Forelimb muscle (tissue), 1 donor: ENCODE measurements around the gene TLK1. TPM values are rescaled to one million over a fixed set of nuclear protein-coding genes. Genes with fewer than 3 reads are reported as not detected.
A peak's percentile ranks its signal among the peaks of the same experiment; 100 is the strongest.
"Not testable (repeated sequence)": the region's sequence is repeated elsewhere in the genome, so short reads cannot be mapped to it uniquely, and the experiment has no call there.

Source experiments
- DNase-seq: peaks from one replicate; pipeline ENCODE4 v3.0.0-alpha.2; 2013; ENCODE audit warnings: low read depth
- polyA plus RNA-seq: library from polyadenylated mRNA; unstranded; fragments of 120-200 nt; gene quantifications from one replicate; pipeline ENCODE4 v1.2.1, GENCODE V29; 2013; ENCODE audit not compliant: insufficient read length

Gene TLK1
- polyA plus RNA-seq, 1 donor: 19.0 TPM

DNA sequence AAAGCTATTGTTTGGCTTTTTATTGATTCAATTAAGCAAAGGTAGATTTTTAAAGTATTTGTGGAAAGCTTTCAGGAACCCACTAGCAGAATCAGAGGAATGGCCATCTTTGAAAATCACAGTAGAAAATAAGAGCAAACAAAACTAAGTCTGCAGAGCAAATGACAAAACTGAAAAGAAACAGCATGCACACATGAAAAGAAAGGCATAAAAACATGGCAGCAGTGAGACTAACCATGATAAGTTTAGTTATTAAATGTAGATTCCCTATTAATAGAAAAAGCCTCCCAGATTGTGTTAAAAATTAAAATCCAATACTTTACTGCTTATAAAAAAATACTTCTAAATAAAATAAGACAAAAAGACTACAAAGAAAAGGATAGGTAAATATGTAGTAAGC is 9.1 kb upstream of the TLK1 start:
- DNase-seq: no peak

DNA sequence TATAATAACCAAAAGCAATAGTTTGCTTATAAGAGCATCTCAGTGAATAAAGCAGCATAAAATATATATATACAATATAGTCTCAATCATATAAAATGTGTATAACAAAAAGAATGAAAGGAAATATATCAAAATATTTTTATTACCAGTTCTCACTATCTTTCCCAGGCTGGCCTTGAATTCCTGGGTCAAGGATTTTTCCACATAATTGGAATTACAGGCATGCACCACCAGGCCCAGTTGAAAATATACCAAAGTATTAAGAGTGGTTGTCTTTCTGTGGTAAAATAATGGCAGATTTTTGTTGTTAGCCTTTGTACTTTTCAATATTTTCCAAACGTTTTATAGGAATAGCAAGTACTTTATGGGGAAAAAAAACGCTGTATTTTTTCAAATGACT is 8.6 kb upstream of the TLK1 start:
- no peak for DNase-seq

DNA sequence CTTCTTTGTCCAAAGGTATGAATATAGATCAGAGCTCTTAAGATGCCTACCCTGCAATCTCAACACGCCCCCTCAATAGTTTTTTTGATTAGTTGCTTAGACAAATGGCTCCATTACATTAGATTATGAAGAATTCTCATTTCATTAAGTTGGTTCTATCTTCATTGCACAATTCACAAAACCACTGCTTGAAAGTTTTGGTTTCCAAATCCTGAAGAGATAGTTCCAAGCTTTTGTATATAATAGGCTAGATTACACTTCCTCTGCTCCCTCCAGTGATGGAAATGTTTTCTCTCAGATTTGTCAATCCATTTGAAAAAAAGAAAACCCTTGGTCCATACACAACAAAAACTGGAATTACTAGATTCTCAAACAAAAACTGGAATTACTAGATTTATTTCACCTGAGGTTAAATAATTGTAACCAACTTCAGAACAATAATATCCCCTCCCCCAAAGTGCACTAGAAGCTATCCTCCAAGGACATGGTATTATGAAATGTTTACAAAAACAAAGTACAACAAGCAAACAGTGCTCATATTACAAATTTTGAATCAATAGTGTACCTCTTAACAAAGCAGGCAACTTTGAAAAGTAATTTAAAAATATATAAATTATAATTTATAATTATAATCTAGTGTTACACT is 6.8 kb upstream of the TLK1 start:
- no peak for DNase-seq

DNA sequence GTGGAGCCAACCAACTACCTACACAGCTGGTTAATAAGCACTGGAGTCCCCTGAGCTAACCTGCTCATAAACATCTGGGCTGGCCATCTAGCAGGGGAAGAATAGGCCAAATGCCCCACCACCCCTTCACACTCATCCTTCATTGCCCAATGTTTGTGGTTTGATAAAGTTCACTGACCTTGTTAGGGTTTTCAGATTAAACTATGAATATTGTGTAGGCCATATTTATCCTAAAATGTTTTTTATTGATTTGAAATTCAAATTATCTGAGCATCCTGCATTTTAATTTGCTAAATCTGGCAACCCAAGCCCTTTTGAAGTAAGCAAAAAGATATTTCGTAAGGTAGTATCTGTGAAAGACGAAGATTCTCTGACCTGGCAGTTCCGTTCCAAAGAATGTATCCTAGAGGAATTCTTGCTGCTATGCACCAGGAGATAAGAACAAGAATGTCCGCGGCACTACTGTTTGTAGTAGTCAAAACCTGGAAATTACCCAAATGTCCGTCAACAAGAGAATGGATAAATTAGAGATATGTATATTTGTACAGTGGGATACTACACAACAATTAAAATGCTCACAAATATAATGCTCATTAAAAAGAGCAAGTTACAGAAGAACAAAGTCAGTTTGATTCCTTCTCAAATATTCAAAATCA is 5.8 kb upstream of the TLK1 start:
- no peak for DNase-seq

DNA sequence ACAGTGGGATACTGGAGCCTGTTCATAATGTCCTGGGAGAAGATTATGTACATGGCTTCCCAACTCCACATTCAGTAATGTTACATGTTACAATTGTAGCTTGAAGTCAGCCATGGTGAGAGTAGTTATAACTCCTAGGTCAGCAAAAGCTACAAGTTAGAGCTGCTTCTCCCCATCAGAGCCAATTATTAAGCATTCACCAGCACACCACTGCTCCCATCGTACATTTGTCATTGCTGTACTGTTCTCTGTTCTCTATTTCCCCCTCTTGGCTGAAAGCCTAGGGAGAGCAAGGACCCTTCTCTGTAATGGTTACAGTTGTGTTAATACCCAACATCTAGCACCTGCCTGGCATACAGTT is 5.3 kb upstream of the TLK1 start:
- no peak for DNase-seq

DNA sequence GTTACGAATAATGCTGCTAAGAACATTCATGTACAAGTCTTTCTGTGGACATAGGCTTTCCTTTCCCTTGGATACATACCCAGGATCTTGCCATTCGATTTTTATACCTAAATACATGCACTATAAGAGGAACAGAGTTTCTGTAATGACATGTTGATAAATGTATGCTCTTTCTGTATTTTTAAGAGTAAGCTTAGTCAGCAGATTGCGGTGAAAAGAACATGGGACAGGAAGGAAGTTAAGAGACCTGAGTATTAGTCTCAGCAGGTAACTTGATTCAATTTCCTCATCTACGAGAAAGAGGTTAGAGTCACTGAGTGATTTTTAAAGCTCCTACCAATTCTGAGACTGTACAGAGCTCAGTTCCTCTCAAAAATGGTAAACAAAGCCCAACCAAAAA is 2.6 kb upstream of the TLK1 start:
- no peak for DNase-seq

DNA sequence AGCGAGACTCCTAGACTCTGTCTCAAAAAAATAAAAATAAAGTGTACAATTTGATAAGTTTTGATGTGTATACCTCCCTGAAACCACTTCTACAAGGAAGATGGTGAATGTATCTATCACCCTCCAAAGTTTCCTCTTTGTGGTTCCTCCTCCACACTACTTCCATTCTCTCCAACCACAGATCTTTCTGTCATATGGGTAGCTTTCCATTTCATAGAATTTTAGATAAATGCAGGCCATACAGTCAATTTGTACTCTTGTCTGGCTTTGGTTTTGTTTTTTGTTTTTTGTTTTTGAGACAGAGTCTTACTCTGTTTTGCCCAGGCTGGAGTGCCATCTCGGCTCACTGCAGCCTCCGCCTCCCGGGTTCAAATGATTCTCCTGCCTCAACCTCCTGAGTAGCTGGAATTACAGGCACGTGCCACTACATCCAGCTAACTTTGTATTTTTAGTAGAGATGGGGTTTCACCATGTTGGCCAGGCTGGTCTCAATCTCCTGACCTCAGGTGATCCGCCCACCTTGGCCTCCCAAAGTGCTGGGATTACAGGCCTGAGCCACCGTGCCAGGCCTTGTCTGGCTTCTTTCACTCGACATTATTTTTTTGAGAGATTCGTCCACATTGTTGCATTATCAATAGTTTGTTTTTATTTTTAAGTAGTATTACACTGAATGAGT is 2.0 kb upstream of the TLK1 start:
- DNase-seq: not testable (repeated sequence)

DNA sequence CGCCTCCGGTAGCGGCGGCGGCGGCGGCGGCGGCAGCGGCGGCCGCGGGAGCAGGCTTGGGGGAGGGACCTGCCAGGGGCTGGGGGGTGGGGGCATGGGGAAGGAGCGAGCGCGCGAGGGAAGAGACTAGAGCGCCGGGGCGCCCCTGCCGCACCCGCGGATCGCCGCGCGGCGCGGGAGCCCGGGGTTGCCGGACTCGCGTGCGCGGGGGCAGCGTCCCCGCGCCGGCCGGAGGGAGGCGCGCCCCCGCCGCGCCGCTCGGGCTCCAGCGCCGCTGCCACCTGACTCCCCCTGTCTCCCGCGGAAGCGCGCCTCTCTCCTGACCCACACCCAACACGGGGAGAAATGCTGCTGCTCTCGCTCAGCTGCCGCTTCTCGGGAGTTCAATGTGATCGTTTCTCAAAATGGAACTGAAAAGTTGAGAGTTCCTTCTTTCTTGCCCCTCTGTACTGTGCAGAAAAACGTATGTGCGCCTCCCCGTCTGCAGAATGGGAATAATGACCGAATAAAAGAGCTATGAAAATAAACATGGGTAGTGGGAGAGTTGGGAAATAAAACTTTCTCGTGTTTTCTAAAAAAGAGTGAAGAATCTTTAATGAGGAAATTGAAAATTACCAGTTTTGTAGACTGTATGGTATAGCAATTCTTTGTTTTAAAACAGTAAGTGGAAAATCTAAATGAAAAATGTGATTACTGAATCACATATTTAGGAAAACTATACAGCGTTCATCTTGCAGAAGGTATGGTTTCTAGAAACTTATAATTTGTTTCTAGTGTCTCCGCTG is 455 bp upstream of the TLK1 start:
- peak; percentile 49 for DNase-seq

DNA sequence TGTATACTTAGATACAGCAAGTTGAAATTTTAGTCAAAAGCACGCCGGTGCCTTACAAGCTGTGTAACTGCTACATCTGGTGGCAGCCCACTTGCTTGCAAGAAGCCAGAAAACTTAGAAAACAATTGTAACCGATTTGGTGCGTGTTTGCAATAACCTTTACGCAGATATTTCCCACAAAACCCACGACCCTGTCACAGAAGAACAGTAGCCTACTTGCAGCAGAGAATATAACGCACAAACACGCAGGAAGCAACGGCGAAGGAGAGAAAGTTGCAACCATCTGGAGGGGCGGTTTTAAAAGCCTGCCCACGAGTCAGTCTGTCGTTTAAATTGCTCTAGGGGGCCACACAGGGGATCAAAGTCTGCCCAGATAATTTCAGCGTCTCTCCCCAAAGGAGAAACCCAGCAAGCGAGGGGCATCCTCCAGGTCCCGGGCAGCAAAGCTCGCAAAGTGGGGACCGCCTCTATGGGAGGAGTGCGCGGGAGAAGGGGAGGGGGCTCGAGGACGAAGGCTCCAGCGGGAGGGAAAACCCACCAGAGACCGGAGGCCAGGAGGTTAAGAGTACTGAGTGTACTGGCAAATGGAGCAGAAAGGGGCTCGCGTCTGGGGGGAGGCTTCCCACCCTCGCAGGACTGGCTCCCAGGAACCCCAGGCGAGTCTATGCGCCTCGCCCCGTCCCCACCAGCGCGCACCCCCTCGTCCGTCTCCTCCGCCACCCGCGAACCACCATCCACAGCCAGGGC is 1.1 kb downstream of the TLK1 start:
- DNase-seq: peak; percentile 41

DNA sequence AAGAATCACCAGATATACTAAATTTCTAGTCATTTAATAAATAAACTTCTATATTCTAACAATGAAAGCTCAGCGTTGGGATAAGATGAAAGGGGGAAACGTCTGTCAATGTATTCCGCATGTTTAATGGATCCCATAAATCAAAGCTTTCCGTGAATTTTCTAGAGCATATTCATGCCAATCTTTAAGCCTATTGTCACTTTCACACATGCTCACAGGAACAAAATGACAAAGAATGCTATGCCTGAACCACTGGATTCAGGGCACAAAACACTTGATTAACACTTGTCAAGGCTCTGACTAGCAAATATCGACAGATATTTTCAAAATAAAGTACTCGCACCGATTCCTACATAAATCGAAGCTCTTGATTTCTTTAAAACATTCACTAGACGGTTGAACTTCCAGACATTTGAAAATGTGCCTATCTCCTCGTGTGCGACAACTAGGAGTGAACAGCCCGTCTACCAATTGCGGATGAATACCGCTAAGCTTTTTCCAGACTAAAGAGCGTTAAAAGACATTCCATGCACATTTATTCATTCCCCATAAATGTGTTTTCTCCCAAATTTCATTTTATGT is 1.8 kb downstream of the TLK1 start:
- no peak for DNase-seq

DNA sequence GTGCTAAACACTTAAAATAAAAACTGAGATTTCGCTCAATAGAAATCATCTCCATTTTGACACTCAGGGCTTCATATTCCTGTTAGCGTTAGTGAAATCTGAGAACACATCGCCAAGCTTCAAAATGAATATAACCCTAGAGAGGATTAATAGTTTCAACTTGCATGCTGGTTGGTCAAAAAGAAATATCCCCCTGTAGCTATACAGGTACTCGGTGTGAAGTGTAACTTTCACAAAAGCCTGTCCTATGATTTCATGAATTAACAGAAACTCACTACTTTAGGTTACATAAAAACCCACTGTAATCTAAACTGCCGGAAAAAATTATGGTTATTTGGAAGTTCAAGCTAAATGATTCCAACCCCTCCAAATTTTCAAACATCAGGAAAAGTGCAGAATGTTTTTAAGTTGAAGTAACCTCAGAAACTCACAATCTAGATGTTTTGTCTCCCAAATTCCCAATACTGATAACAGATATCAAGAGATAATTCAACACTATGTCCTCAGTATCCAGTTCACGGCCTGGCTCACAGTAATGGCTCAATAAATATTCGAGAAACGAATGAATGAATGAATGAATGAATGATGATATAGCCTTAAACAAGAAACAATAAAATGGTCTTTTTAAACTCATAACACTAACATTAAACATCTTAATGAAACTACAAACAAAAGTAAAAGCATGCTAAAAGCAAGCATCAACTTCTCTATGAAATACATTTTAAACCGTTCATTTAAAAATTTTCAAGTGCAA is 2.5 kb downstream of the TLK1 start:
- DNase-seq: no peak

DNA sequence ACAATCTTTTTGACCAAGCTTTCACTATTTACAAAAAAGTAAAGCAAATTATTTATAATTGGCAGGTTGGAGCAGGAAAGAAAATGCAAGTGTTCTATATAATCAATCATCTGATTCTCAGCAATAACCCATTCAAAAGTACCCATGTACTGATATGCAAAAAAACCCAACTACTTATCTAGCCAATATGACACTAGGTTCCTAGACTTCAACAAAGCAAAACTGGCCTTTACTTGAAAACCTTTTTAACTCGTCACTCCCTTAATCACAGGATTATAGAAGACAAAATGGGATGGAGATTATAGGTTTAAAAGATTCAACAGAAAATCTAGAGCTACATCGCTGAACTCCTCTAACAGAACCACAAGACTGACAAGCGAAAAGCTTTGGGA is 3.6 kb downstream of the TLK1 start:
- DNase-seq: no peak

DNA sequence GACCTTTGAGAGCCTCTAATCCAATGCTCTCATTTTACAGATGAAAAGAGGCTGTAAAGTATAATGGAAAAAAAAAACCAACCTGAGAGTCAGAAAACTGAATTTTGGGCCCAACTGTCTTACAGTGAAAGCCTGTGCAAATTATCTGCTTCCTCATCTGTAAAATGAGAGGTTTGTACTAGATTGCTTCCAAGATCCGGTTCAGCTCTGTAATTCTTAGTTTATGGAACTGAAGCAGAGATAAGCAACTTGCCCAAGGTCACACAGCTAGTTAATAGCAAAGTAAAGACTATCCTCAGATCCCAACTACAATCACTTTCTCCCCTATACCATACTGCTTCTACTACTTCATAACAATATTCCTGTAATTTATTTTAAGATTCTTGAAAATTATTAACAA is 6.3 kb downstream of the TLK1 start:
- DNase-seq: no peak

DNA sequence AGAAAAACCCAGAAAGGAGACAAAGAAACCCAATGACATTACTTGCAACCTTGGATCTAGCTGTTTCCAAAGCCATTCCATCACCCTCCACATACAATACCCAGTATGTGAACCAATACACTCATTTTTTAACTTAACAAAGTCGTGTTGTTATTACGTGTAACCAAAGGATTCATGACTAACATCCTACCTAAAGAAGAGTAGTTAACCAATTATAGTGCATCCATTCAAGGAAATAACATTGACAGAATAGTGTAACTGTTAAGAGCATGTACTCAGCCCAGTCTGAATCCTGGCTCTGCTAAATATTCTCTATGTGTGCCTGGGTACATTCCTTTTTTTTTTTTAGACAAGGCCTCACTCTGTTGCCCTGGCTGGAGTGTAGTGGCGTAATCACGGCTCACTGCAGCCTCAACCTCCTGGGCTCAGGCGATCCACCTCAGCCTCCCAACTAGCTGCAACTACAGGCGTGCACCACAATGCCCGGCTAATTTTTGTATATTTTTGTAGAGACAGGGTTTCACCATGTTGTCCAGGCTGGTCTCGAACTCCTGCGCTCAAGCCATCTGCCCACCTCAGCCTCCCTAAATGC is 9.9 kb downstream of the TLK1 start:
- DNase-seq: no peak

DNA sequence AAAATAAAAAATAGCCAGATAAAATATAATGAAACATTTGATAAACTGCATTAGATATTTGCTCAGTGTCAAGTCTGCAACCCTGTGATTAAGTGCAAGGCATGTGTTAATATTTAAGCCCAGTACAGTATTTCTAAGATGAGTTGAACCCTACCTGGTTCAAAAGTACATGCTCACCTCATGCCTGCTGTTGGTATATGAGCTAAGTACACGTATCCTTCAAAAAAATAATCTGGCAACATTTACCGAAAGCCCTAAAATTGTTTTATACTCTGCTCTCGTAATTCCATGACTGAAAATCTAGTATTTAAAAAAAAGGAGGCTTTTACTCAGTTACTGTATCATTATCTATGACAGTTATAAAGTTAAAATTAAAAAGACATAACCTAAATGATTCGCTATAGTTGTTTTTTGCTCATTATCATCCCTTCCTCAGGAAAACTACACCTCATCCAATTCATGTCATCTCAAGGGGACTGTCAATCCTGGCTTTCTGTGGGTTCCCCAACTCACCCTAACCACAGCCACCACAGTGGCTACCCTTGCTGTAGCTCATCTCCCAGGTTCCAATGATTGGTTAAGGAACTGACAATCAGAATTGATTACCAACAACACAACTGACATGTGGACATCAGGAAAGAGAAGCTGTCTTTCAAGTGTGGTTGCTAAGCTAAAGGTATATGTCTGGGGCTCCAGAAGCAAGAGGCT is 10.6 kb downstream of the TLK1 start:
- DNase-seq: no peak

DNA sequence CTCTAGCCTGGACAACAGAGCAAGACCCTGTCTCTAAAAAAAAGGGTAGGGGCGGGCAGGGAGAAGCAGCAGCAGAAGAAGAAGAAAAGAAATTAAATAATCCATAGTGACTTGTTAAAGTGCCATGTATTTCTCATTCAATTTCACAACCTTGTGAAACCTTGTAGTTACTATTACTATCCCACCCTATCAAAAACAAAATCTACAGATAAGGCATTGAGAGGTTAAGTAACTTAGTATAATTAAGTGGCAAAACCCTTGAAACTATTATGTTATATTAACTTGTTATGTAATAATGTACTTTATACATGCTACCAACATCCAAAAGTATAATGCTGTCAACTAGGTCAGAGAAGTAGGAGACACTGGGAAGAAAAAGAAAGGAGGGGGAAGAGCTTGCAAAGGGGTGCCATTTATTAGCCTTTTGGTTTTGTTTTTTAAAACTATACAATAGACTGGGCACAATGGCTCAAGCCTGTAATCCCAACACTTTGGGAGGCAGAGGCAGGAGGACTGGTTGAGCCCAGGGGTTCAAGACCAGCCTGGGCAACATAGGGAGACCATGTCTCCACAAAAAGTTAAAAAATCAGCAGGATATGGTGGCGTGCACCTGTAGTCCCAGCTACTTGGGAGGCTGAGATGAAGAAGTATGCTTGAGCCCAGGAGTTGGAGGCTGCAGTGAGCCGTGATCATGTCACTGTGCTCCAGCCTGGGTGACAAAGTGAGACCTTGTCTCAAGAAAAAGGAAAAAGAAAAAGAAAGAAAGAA is 11.3 kb downstream of the TLK1 start:
- no peak for DNase-seq

DNA sequence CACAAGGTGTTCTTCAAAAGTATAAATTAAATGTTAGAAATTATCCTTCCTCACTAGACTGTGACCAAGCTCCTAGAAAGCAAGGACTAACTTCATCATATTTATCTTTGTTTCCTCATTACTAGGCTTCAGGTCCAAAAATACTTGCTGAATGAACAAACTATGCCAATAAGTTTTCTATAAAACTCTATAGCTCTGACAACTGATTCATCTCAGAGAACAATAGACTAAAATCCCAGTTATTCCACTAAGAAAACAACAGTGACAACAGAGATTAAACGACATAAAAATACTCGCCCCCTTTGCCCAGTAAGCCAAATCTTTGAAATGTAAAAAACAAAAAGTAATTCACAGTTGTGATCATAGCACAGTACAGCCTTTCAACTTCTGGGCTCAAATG is 13.6 kb downstream of the TLK1 start:
- DNase-seq: no peak

DNA sequence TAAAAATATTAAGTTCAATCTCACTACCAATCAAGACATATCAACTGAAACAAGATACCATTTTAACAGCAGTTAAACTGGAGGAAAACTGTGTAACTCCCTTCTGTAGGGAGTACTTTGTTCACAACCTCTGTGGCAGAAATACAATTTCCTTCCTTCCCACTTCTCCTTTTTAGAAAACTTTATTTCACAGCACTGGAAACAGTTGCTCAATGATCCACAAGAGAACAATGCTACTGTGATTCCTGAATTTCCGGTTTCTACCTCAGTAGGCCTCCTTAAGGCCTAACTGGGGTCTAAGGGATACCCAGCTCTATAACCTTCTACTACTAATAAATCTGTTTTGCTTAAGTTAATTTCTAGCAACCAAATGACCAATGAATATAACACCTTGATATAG is 14.1 kb downstream of the TLK1 start:
- DNase-seq: no peak

DNA sequence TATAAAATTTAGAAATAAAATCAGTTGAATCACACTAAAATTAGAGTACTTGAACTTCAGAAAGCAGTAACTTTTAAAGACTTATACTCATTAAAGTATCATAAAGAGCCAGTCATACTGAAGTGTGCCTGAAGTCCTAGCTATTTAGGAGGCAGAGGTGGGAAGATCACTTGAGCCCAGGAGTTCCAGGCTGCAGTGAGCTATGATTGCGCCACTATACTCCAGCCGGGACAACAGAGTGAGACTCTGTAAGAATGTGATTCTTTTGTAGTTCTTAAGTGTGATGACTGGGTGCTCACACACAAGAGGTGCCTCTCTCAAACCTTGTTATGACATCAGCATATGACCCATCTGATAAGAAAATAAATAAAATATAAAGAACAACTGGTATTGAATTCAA is 14.6 kb downstream of the TLK1 start:
- DNase-seq: no peak
